ENCODE results near the gene FABP3. TPM values are rescaled to one million over a fixed set of nuclear protein-coding genes. Genes with fewer than 3 reads are reported as not detected.

The FABP3 gene
- total RNA-seq, 3 donors from 2014 or later: not detected

- no peak for ATAC-seq
- no peak overlapping the region for H3K4me3 Mint-ChIP-seq
- no peaks in the 10 kb centered on the region for H3K4me1 Mint-ChIP-seq (ENCODE audit: low read depth)
- H3K9me3 Mint-ChIP-seq: no peaks in the 10 kb centered on the region
- H3K36me3 Mint-ChIP-seq (ENCODE audit: insufficient read depth): peaks cover 18% of the 10 kb centered on the region
- H3K27me3 Mint-ChIP-seq (ENCODE audit: low read depth): no peaks in the 10 kb centered on the region
- no peak for DNase-seq
Measured at GRCh38 chr1:31336687-31337467, 36.0 kb downstream of the FABP3 start.

- no peaks in the 10 kb centered on the region for H3K27me3 Mint-ChIP-seq (ENCODE audit: low read depth)
- H3K4me3 Mint-ChIP-seq: no peak overlapping the region
- no peaks in the 10 kb centered on the region for H3K4me1 Mint-ChIP-seq (ENCODE audit: low read depth)
- DNase-seq (no peak), ATAC-seq (no peak)
- peaks cover 18% of the 10 kb centered on the region for H3K36me3 Mint-ChIP-seq (ENCODE audit: insufficient read depth)
- H3K9me3 Mint-ChIP-seq: no peaks in the 10 kb centered on the region
Measured at GRCh38 chr1:31335007-31335406, 37.9 kb downstream of the FABP3 start.

DNA sequence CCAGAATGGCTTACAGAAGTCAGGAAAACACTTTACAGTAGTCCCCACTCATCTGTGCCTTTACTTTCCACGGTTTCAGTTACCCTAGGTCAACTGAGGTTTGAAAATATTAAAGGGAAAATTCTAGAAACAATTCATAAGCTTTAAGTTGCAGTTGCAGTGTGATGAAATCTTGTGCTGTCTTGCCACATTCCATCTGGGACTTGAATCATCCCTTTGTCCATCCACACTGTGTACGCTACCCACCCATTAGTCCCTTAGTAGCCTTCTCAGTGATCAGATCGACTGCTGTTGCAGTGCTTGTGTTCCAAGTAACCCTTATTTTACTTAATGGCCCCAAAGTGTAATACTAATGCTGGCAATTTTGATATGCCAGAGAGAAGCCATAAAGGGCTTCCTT, 45.5 kb downstream of the FABP3 start:
- no peak for ATAC-seq
- Mint-ChIP-seq H3K36me3 (ENCODE audit: insufficient read depth) (peaks cover 13% of the 10 kb centered on the region), H3K9me3 (no peaks in the 10 kb centered on the region)

DNA sequence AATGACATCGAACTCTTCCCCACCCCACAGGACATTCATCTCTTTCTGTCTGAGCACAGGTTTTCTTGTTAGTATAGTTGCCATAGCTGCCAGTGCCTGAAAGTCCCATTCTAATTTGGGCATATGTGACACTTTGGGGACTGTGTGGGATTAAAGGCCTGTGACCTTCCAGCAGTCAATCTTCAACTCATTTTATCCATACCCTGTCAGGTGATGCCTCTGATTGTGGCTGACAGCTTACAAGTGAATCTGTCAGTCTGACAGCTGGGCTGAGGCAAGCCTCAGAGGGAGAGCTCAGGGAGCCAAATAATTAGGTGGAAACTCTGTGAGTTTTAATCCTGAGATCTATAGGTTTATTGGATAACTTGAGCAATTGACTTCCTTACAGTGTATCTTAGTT, 46.4 kb downstream of the FABP3 start:
- no peak overlapping the region for H3K4me3 Mint-ChIP-seq
- no peak for DNase-seq
- no peak for ATAC-seq
- H3K9me3 Mint-ChIP-seq: no peaks in the 10 kb centered on the region
- H3K27me3 Mint-ChIP-seq (ENCODE audit: low read depth): no peaks in the 10 kb centered on the region
- H3K4me1 Mint-ChIP-seq (ENCODE audit: low read depth): no peaks in the 10 kb centered on the region
- H3K36me3 Mint-ChIP-seq (ENCODE audit: insufficient read depth): peaks cover 16% of the 10 kb centered on the region

More for the DNA sequence above, 45.5 kb downstream of the FABP3 start:
- no peak for DNase-seq
- Mint-ChIP-seq H3K27me3 (ENCODE audit: low read depth) (no peaks in the 10 kb centered on the region), H3K4me3 (no peak overlapping the region), H3K4me1 (ENCODE audit: low read depth) (no peaks in the 10 kb centered on the region)

DNA sequence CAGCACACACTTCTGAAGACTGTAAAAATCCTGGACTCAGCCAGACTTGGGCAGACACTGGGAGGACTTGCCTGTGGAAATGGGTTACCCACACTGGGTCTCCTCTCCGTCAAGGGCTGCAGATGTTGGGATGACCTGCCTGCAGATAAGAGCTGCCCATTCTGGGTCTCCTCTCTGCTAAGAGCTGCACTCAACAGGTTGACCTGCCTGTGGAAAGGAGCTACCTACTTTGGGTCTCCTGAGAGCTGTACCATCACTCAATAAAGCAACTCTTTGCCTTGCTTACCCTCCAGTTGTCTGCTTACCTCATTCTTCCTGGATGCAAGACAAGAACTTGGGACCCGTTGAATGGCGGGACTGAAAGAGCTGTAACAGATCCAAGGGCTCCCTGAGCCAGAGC, 47.9 kb downstream of the FABP3 start:
- no peaks in the 10 kb centered on the region for H3K4me1 Mint-ChIP-seq (ENCODE audit: low read depth)
- H3K36me3 Mint-ChIP-seq (ENCODE audit: insufficient read depth): peaks cover 21% of the 10 kb centered on the region
- H3K4me3 Mint-ChIP-seq: no peak overlapping the region
- H3K9me3 Mint-ChIP-seq: no peaks in the 10 kb centered on the region
- ATAC-seq (no peak), DNase-seq (no peak)
- no peaks in the 10 kb centered on the region for H3K27me3 Mint-ChIP-seq (ENCODE audit: low read depth)

DNA sequence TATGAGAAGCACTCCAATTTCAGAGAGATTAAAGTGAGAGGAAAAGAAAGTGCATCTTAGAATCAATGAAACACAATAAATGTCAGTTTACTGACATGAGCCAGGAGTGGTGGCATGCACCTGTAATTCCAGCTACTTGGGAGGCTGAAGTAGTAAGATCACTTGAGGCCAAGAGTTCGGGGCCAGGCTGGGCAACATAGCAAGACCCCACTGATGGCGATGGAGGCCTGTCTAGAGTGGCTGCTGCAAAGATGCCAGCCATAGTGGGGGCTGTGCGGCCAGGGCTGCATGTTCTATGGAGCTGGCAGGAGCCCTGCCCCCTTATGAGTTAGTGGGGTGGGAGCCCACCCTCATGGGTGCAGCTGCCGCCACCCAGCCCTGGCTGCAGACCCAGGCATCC, 48.8 kb downstream of the FABP3 start:
- Mint-ChIP-seq H3K36me3 (ENCODE audit: insufficient read depth) (peaks cover 26% of the 10 kb centered on the region), H3K9me3 (no peaks in the 10 kb centered on the region), H3K27me3 (ENCODE audit: low read depth) (no peaks in the 10 kb centered on the region), H3K4me1 (ENCODE audit: low read depth) (no peaks in the 10 kb centered on the region), H3K4me3 (no peak overlapping the region)
- ATAC-seq (no peak), DNase-seq (no peak)

- H3K27me3 Mint-ChIP-seq (ENCODE audit: low read depth): no peaks in the 10 kb centered on the region
- H3K4me3 Mint-ChIP-seq: no peak overlapping the region
- ATAC-seq: no peak
- H3K9me3 Mint-ChIP-seq: no peaks in the 10 kb centered on the region
- no peak for DNase-seq
- peaks cover 42% of the 10 kb centered on the region for H3K36me3 Mint-ChIP-seq (ENCODE audit: insufficient read depth)
- no peaks in the 10 kb centered on the region for H3K4me1 Mint-ChIP-seq (ENCODE audit: low read depth)
Measured at GRCh38 chr1:31318146-31318545, 54.7 kb downstream of the FABP3 start.

DNA sequence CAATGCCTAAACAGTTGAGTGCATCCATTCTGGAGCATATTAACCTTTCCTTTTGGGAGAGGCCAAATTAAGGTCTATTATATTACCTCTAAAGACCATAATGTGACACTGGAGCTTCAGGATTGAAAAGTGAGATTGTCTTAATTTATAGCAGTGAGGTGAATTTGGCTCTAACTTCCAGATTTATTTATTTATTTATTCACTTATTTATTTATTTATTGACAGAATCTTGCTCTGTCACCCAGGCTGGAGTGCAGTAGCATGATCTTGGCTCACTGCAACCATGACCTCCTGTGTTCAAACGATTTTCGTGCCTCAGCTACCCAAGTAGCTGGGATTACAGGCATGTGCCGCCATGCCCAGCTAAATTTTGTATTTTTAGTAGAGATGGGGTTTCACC, 57.0 kb downstream of the FABP3 start:
- H3K4me1 Mint-ChIP-seq (ENCODE audit: low read depth): no peaks in the 10 kb centered on the region
- no peaks in the 10 kb centered on the region for H3K9me3 Mint-ChIP-seq
- H3K36me3 Mint-ChIP-seq (ENCODE audit: insufficient read depth): peaks cover 46% of the 10 kb centered on the region
- no peak for DNase-seq
- ATAC-seq: no peak
- H3K4me3 Mint-ChIP-seq: no peak overlapping the region
- H3K27me3 Mint-ChIP-seq (ENCODE audit: low read depth): no peaks in the 10 kb centered on the region

Other genes with a start within 250 kb of the FABP3 start
- gene NKAIN1, start 133.2 kb downstream of the FABP3 start, total RNA-seq: under 1 TPM in 1 of 3 donors, not detected in 2; 0.15 TPM
- 100 to 1,000 TPM; 133 to 150 (median 137) TPM for gene SNRNP40, start 76.3 kb downstream of the FABP3 start, total RNA-seq
- gene ZCCHC17, start 76.0 kb downstream of the FABP3 start, total RNA-seq: 10 to 100 TPM; 22.8 to 27.9 (median 25.6) TPM
- gene SERINC2, start 40.1 kb upstream of the FABP3 start, total RNA-seq: under 1 TPM; 0.13 to 0.35 (median 0.18) TPM
- under 1 TPM in 2 of 3 donors, not detected in 1; 0.18 to 0.38 TPM for gene TINAGL1, start 203.4 kb upstream of the FABP3 start, total RNA-seq
- not detected for gene HCRTR1, start 244.6 kb upstream of the FABP3 start, total RNA-seq